Erythroblast (primary cell): ENCODE measurements around the gene RNLS.
"Not testable (repeated sequence)": the region's sequence is repeated elsewhere in the genome, so short reads cannot be mapped to it uniquely, and the experiment has no call there.

ENCODE experiments used
- DNase-seq, 2 experiments: peaks; one replicate each; lab custom pipeline; 2025; lab: John Stamatoyannopoulos, UW
- GATA1 ChIP-seq: IDR thresholded peaks from 2 replicates; pipeline ENCODE4 v1.6.1; 2011; ENCODE audit warnings: low read depth, mild to moderate bottlenecking, control low read depth, low read length, moderate library complexity
- POLR2A ChIP-seq: IDR thresholded peaks from 2 replicates; pipeline ENCODE4 v1.6.1; 2011; ENCODE audit warnings: mild to moderate bottlenecking, low read length

Gene RNLS

GRCh38 chr10:88361494-88361893 is 221.6 kb downstream of the RNLS start:
- no peak for DNase-seq
- TF ChIP-seq GATA1: no peak
- no peak for TF ChIP-seq POLR2A

GRCh38 chr10:88355750-88356149 is 227.4 kb downstream of the RNLS start:
- DNase-seq: not testable (repeated sequence)

- no peak for DNase-seq
- no peak for TF ChIP-seq GATA1
These were observed 235.4 kb downstream of the RNLS start for GRCh38 chr10:88347597-88348304.

GRCh38 chr10:88347022-88347421 is 236.1 kb downstream of the RNLS start:
- TF ChIP-seq GATA1 (no peak), POLR2A (no peak)
- DNase-seq: no peak

GRCh38 chr10:88346144-88346977 is 236.8 kb downstream of the RNLS start:
- DNase-seq: no peak
- TF ChIP-seq GATA1 (no peak), POLR2A (no peak)

GRCh38 chr10:88343761-88344484 is 239.2 kb downstream of the RNLS start:
- TF ChIP-seq POLR2A (no peak), GATA1 (no peak)
- DNase-seq: no peak

GRCh38 chr10:88342733-88343310 is 240.3 kb downstream of the RNLS start:
- DNase-seq: no peak
- TF ChIP-seq GATA1: no peak
- TF ChIP-seq POLR2A: no peak

GRCh38 chr10:88337134-88337533 is 246.0 kb downstream of the RNLS start:
- no peak for DNase-seq
- TF ChIP-seq GATA1 (no peak), POLR2A (no peak)

GRCh38 chr10:88336334-88336733 is 246.8 kb downstream of the RNLS start:
- no peak for DNase-seq
- TF ChIP-seq GATA1: no peak
- no peak for TF ChIP-seq POLR2A

- TF ChIP-seq GATA1 (no peak), POLR2A (no peak)
- DNase-seq: no peak
These were observed 249.9 kb downstream of the RNLS start for GRCh38 chr10:88333248-88333630.

GRCh38 chr10:88332503-88333247 is 250.4 kb downstream of the RNLS start:
- DNase-seq: no peak
- TF ChIP-seq GATA1 (no peak), POLR2A (no peak)

GRCh38 chr10:88330174-88330573 is 252.9 kb downstream of the RNLS start:
- no peak for DNase-seq
- TF ChIP-seq GATA1 (no peak), POLR2A (no peak)
